NCI-H446 treated with DMSO at 0.1 percent for 48 hours (cell line): ENCODE results near the gene ST6GALNAC5.
"Not testable (repeated sequence)": the region's sequence is repeated elsewhere in the genome, so short reads cannot be mapped to it uniquely, and the experiment has no call there.

Experiments used
- DNase-seq: peaks from one replicate; lab custom pipeline; 2025; lab: John Stamatoyannopoulos, UW

ST6GALNAC5 gene

GRCh38 chr1:76938304-76938703 is 71.0 kb downstream of the ST6GALNAC5 start:
- no peak for DNase-seq

GRCh38 chr1:76939050-76939816 is 72.0 kb downstream of the ST6GALNAC5 start:
- no peak for DNase-seq

GRCh38 chr1:76939817-76940216 is 72.5 kb downstream of the ST6GALNAC5 start:
- no peak for DNase-seq

GRCh38 chr1:76940571-76941335 is 73.5 kb downstream of the ST6GALNAC5 start:
- DNase-seq = no peak

GRCh38 chr1:76942549-76942948 is 75.3 kb downstream of the ST6GALNAC5 start:
- no peak for DNase-seq

GRCh38 chr1:76944942-76945341 is 77.7 kb downstream of the ST6GALNAC5 start:
- DNase-seq = no peak

- no peak for DNase-seq
These were observed 81.6 kb downstream of the ST6GALNAC5 start for GRCh38 chr1:76948846-76949245.

GRCh38 chr1:76949503-76949902 is 82.2 kb downstream of the ST6GALNAC5 start:
- no peak for DNase-seq

- no peak for DNase-seq
These were observed 83.0 kb downstream of the ST6GALNAC5 start for GRCh38 chr1:76950306-76950705.

- DNase-seq = no peak
These were observed 83.9 kb downstream of the ST6GALNAC5 start for GRCh38 chr1:76951153-76951552.

- DNase-seq = no peak
These were observed 88.4 kb downstream of the ST6GALNAC5 start for GRCh38 chr1:76955652-76956051.

- no peak for DNase-seq
These were observed 90.7 kb downstream of the ST6GALNAC5 start for GRCh38 chr1:76957961-76958360.

GRCh38 chr1:76958828-76959227 is 91.5 kb downstream of the ST6GALNAC5 start:
- DNase-seq = no peak

GRCh38 chr1:76959556-76959955 is 92.3 kb downstream of the ST6GALNAC5 start:
- no peak for DNase-seq

GRCh38 chr1:76961181-76961819 is 94.0 kb downstream of the ST6GALNAC5 start:
- DNase-seq = no peak

GRCh38 chr1:76961820-76962207 is 94.5 kb downstream of the ST6GALNAC5 start:
- DNase-seq = no peak

GRCh38 chr1:76981267-76981666 is 114.0 kb downstream of the ST6GALNAC5 start:
- not testable (repeated sequence) for DNase-seq

- DNase-seq = no peak
These were observed 122.7 kb downstream of the ST6GALNAC5 start for GRCh38 chr1:76989976-76990375.

- no peak for DNase-seq
These were observed 125.8 kb downstream of the ST6GALNAC5 start for GRCh38 chr1:76993036-76993435.

- no peak for DNase-seq
These were observed 131.4 kb downstream of the ST6GALNAC5 start for GRCh38 chr1:76998582-76999223.

- DNase-seq = no peak
These were observed 140.4 kb downstream of the ST6GALNAC5 start for GRCh38 chr1:77007675-77008074.

- peak; percentile 43 for DNase-seq
These were observed 143.7 kb downstream of the ST6GALNAC5 start for GRCh38 chr1:77010937-77011336.
